Pancreas (tissue), 10 donors: ENCODE results near the gene SLC45A1. TPM values are rescaled to one million over a fixed set of nuclear protein-coding genes. Genes with fewer than 3 reads are reported as not detected.

Experiments
- ATAC-seq, 4 donors: fragments of 200-7000 bp; cut with Tn5 transposase; one replicate each; pipeline versions ENCODE4 v1.8.0 to v1.9.1; 2020; ENCODE audit warnings: mild to moderate bottlenecking in 4 of 4, moderate library complexity in 4 of 4
- DNase-seq, 6 donors: peaks; one replicate each; pipeline ENCODE4 v3.0.0-alpha.2; 2020
- FAIRE-seq: peaks from 2 replicates; lab custom pipeline; 2012; peaks lifted over from hg19 to GRCh38; lab: Jason Lieb, UNC
- H3K27ac ChIP-seq, 4 donors: fragments of 200-600 bp; sonication (generic); 1 replicate in 3 of 4; 2 replicates in 1 of 4; pipeline versions ENCODE4 v1.5.0 to v1.8.0; 2020
- H3K27me3 ChIP-seq, 4 donors: fragments of 200-600 bp; one replicate each; pipeline ENCODE4 v1.8.0; 2021
- H3K36me3 ChIP-seq, 3 donors: fragments of 200-600 bp; sonication (generic) in 1 of 3; one replicate each; pipeline versions ENCODE4 v1.5.0 to v1.8.0; 2020 to 2021
- H3K4me1 ChIP-seq, 3 donors: fragments of 200-600 bp; one replicate each; pipeline ENCODE4 v1.8.0; 2021
- H3K4me3 ChIP-seq, 4 donors: fragments of 200-600 bp; sonication (generic) in 2 of 4; one replicate each; pipeline versions ENCODE4 v1.5.0 to v1.8.0; 2020 to 2021
- H3K9me3 ChIP-seq, 4 donors: fragments of 200-600 bp; one replicate each; pipeline ENCODE4 v1.8.0; 2021
- CTCF ChIP-seq, 4 donors: fragments of 200-600 bp; sonication (generic) in 3 of 4; IDR thresholded peaks; one replicate each; pipeline versions ENCODE4 v1.5.0 to v1.8.0; 2021; ENCODE audit warnings: antibody characterized with exemption in 4 of 4
- WGBS, 2 donors: extraction: QIAGEN DNeasy Blood & Tissue Kit; methylation state at CpG; one replicate each; pipeline ENCODE4 v1.1.7; 2013; 5-methylcytosine and 5-hydroxymethylcytosine counted together
- intact Hi-C, 3 donors: fragments of 100-400 bp; cut with DNase I; formaldehyde crosslinking; loops; one replicate each; pipeline versions ENCODE4 v1.11.1 to v1.14.2; 2022
- polyA plus RNA-seq, 2 donors: library from polyadenylated mRNA; stranded (reverse); fragments of 200-250 nt; gene quantifications; one replicate each; pipeline ENCODE4 v1.2.3, GENCODE V29; 2013
- total RNA-seq, 6 donors: library from RNA; stranded (reverse); fragmentation: NEBNext Ultra II Directional in 4 of 6; extraction: Animal tissue kit (Norgen Biotek cat#: 25700) in 4 of 6; gene quantifications; one replicate each; pipeline versions ENCODE4 v1.2.1 to v1.2.4, GENCODE V29; 2021 to 2023
- donor health status: healthy with polysubstance abuse.
- donor health status: DM: no; HTN: no; CAD: no; lungs with moderate emphysema.
- donor health status: DM: no; HTN: no; CAD: no.
- donor health status: control.
- donor health status: control.
- donor health status: Bipolar disorder and iron deficiency.
- donor health status: DM: yes; HTN: yes; CAD: no.
- donor health status: DM: no; HTN: no; CAD: no.
- donor health status: DM: no; HTN: no; CAD: no.
- donor health status: DM: yes; HTN: yes; CAD: no.

SLC45A1 gene
- total and polyA plus RNA-seq, 8 donors = 0.16 to 1.8 (median 0.53) TPM

GRCh38 chr1:8285103-8285502 lies 32.8 kb upstream of the SLC45A1 start:
- no peak for FAIRE-seq

GRCh38 chr1:8285965-8286364 lies 31.9 kb upstream of the SLC45A1 start:
- no peak for TF ChIP-seq CTCF (IDR thresholded peaks at IDR 0.05)
- Histone ChIP-seq H3K36me3 (no peaks in the 10 kb centered on the region), H3K27me3 (no peaks in the 10 kb centered on the region), H3K4me3 (no peak overlapping the region), H3K4me1 (no peaks in the 10 kb centered on the region), H3K27ac (no peak overlapping the region), H3K9me3 (no peaks in the 10 kb centered on the region)
- intact Hi-C loops = no loop called here
- 71 to 81% methylated on average over 2 of the region's 2 CpGs for WGBS, 2 donors
- no peak for DNase-seq
- no peak for FAIRE-seq
- ATAC-seq = no peak

More at GRCh38 chr1:8285103-8285502, 32.8 kb upstream of the SLC45A1 start:
- no peaks in the 10 kb centered on the region for H3K36me3 ChIP-seq
- ATAC-seq (no peak), DNase-seq (no peak)
- 51 to 54% methylated on average over 4 of the region's 4 CpGs for WGBS, 2 donors
- intact Hi-C loops = no loop called here
- H3K27me3 ChIP-seq = no peaks in the 10 kb centered on the region
- H3K27ac ChIP-seq = no peak overlapping the region
- H3K4me1 ChIP-seq = no peaks in the 10 kb centered on the region
- no peak overlapping the region for H3K4me3 ChIP-seq
- TF ChIP-seq CTCF (IDR thresholded peaks at IDR 0.05) = no peak
- H3K9me3 ChIP-seq = no peaks in the 10 kb centered on the region

- 92% methylated on average over 6 of the region's 6 CpGs for WGBS, 2 donors
- Histone ChIP-seq H3K27ac (no peak overlapping the region), H3K36me3 (no peaks in the 10 kb centered on the region), H3K4me1 (no peaks in the 10 kb centered on the region), H3K9me3 (no peaks in the 10 kb centered on the region), H3K27me3 (no peaks in the 10 kb centered on the region), H3K4me3 (no peak overlapping the region)
- TF ChIP-seq CTCF (IDR thresholded peaks at IDR 0.05) = no peak
- DNase-seq = no peak
- intact Hi-C loops = no loop called here
- FAIRE-seq = no peak
- no peak for ATAC-seq
These were observed 24.8 kb upstream of the SLC45A1 start for GRCh38 chr1:8293118-8293517.

- intact Hi-C loops = no loop called here
- H3K9me3 ChIP-seq = no peaks in the 10 kb centered on the region
- ATAC-seq (no peak), FAIRE-seq (no peak), DNase-seq (no peak)
- H3K4me3 ChIP-seq = no peak overlapping the region
- no peak for TF ChIP-seq CTCF (IDR thresholded peaks at IDR 0.05)
- H3K36me3 ChIP-seq = no peaks in the 10 kb centered on the region
- H3K27ac ChIP-seq = no peak overlapping the region
- WGBS, 2 donors = 91 to 96% methylated on average over 4 of the region's 4 CpGs
- H3K27me3 ChIP-seq = no peaks in the 10 kb centered on the region
- H3K4me1 ChIP-seq = no peaks in the 10 kb centered on the region
These were observed 24.2 kb upstream of the SLC45A1 start for GRCh38 chr1:8293641-8294169.

GRCh38 chr1:8294170-8294697 lies 23.7 kb upstream of the SLC45A1 start:
- ATAC-seq (no peak), DNase-seq (no peak)

More at GRCh38 chr1:8294170-8294697, 23.7 kb upstream of the SLC45A1 start:
- intact Hi-C loops = no loop called here
- 80 to 84% methylated on average over 19 of the region's 19 CpGs for WGBS, 2 donors
- no peaks in the 10 kb centered on the region for H3K36me3 ChIP-seq
- no peaks in the 10 kb centered on the region for H3K4me1 ChIP-seq
- H3K27ac ChIP-seq = no peak overlapping the region
- H3K9me3 ChIP-seq = no peaks in the 10 kb centered on the region
- no peak for FAIRE-seq
- TF ChIP-seq CTCF (IDR thresholded peaks at IDR 0.05) = no peak
- H3K27me3 ChIP-seq = no peaks in the 10 kb centered on the region
- no peak overlapping the region for H3K4me3 ChIP-seq
